Measurements from ENCODE around the gene PAIP2. TPM values are rescaled to one million over a fixed set of nuclear protein-coding genes. Genes with fewer than 3 reads are reported as not detected.
A peak's percentile ranks its signal among the peaks of the same experiment; 100 is the strongest.
"Not testable (repeated sequence)": the region's sequence is repeated elsewhere in the genome, so short reads cannot be mapped to it uniquely, and the experiment has no call there.

PAIP2 gene
- total and polyA plus RNA-seq, 10 donors, result 73.2 to 119 (median 92.6) TPM

DNA sequence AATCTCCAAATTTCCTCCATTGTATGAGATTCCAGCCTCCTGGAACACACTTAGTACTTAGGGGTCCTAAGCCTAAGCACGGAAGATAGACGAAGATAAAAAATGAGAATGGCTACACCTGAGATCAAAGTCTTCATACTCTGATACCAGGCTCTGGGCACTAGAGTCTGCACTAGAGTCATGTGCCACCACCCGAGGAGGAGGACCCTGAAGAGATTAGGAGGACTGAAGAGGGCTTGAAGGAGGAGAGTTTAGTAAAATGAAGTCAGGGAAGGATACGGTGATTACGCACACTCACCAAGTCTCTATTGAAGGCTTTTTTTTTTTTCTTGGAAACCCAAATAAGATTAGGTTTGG lies 62.8 kb downstream of the PAIP2 start:
- Histone ChIP-seq H3K36me3 (peaks cover 0 to 16% (median 0%) of the 10 kb centered on the region in 6 donors), H3K27me3 (replicated peaks in 1 of 7) (no peaks in the 10 kb centered on the region), H3K4me1 (peaks cover 9 to 39% (median 26%) of the 10 kb centered on the region in 6 donors), H3K27ac (peak overlapping the region; percentile 77 to 95 (median 92)), H3K4me3 (peak overlapping the region in 6 of 8 donors; percentile 41 to 73 (median 54)), H3K9me3 (no peaks in the 10 kb centered on the region)
- 66 to 78% (median 69%) methylated on average over 5 of the region's 5 CpGs for WGBS, 5 donors
- intact Hi-C loops (cut with DNase I; ENCODE audit: low total_unique reads), result no loop called here
- no peak for DNase-seq
- TF ChIP-seq, protein P1, sequence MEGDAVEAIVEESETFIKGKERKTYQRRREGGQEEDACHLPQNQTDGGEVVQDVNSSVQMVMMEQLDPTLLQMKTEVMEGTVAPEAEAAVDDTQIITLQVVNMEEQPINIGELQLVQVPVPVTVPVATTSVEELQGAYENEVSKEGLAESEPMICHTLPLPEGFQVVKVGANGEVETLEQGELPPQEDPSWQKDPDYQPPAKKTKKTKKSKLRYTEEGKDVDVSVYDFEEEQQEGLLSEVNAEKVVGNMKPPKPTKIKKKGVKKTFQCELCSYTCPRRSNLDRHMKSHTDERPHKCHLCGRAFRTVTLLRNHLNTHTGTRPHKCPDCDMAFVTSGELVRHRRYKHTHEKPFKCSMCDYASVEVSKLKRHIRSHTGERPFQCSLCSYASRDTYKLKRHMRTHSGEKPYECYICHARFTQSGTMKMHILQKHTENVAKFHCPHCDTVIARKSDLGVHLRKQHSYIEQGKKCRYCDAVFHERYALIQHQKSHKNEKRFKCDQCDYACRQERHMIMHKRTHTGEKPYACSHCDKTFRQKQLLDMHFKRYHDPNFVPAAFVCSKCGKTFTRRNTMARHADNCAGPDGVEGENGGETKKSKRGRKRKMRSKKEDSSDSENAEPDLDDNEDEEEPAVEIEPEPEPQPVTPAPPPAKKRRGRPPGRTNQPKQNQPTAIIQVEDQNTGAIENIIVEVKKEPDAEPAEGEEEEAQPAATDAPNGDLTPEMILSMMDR (IDR thresholded peaks at IDR 0.05 in 8 of 11, conservative IDR thresholded peaks at IDR 0.05 in 3 of 11), result no peak
- TF ChIP-seq POLR2AphosphoS5 (IDR thresholded peaks at IDR 0.05) (no peak), POLR2A (IDR thresholded peaks at IDR 0.05) (no peak)

DNA sequence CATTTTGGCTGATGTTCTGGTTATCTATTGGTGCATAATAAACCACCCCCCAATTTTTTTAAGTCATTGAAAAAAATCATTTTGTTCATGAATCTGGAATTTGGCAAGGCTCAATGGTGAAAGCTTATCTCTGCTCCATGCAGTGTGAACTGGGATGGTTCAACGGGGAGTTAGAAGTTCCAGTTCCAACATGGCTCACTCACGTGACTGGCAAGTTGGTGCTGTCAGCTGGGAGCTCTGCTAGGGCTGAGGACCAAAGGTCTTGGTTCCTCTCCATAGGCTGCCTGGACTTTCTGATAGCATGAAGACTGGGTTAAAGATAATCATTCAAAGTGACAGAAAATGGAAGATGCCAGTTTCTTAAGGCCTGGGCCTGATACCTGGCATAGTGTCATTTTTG lies 65.3 kb downstream of the PAIP2 start:
- Histone ChIP-seq H3K9me3 (no peaks in the 10 kb centered on the region), H3K27ac (peak overlapping the region in 6 of 8 donors; percentile 39 to 70 (median 46)), H3K4me3 (no peak overlapping the region), H3K36me3 (no peaks in the 10 kb centered on the region), H3K4me1 (peaks cover 9 to 39% (median 26%) of the 10 kb centered on the region in 6 donors), H3K27me3 (replicated peaks in 1 of 7) (no peaks in the 10 kb centered on the region)
- DNase-seq, result no peak
- intact Hi-C loops (cut with DNase I; ENCODE audit: low total_unique reads), result no loop called here
- WGBS, 5 donors, result 80 to 96% (median 92%) methylated on average over 2 of the region's 2 CpGs
- no peak for TF ChIP-seq POLR2AphosphoS5 (IDR thresholded peaks at IDR 0.05)
- TF ChIP-seq POLR2A (IDR thresholded peaks at IDR 0.05), result no peak
- TF ChIP-seq, protein P1 (IDR thresholded peaks at IDR 0.05 in 8 of 11, conservative IDR thresholded peaks at IDR 0.05 in 3 of 11), result no peak

DNA sequence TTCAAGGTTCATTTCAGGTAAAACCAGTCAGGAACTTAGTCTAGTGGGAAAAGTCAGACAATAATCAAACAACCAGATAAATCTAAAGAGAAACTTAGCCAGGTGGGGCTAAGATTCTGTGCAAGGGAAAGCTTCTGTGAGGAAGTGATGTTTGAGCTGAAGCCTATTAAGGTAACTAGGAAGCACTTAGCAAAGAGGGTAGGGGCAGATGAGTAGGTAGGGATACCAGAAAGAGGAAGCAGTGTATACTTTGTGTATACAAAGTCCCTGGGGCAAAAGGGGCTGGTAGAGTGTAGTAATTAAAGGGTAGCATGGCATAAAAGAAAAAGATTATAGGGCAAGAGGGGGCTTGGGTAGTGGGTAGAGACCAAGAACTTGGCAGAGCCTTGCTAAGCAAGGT lies 65.9 kb downstream of the PAIP2 start:
- peak overlapping the region in 6 of 8 donors; percentile 39 to 70 (median 46) for H3K27ac ChIP-seq
- no peaks in the 10 kb centered on the region for H3K9me3 ChIP-seq
- H3K4me3 ChIP-seq, result no peak overlapping the region
- intact Hi-C loops (cut with DNase I; ENCODE audit: low total_unique reads), result no loop called here
- TF ChIP-seq, protein P1 (IDR thresholded peaks at IDR 0.05 in 8 of 11, conservative IDR thresholded peaks at IDR 0.05 in 3 of 11), result no peak
- TF ChIP-seq POLR2AphosphoS5 (IDR thresholded peaks at IDR 0.05) (no peak), POLR2A (IDR thresholded peaks at IDR 0.05) (no peak)
- no peaks in the 10 kb centered on the region for H3K27me3 ChIP-seq (replicated peaks in 1 of 7)
- no peaks in the 10 kb centered on the region for H3K36me3 ChIP-seq
- DNase-seq, result no peak
- peaks cover 9 to 36% (median 26%) of the 10 kb centered on the region in 6 donors for H3K4me1 ChIP-seq

DNA sequence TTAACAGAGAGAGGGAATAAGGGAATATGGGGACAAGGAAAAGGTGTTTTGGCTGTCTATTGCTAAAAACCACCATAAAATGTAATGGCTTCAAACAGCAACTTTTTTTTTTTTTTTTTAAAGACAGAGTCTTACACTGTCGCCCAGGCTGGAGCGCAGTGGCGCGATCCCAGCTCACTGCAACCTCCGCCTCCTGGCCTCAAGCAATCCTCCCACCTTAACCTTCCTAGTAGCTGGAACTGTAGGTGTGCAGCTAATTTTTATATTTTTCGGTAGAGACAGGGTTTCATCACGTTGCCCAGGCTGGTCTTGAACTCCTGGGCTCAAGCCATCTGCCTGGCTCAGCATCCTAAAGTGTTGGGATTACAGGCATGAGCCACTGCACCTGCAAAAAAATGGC lies 66.5 kb downstream of the PAIP2 start:
- no peak for DNase-seq
- WGBS, 5 donors, result 92 to 95% (median 94%) methylated on average over 7 of the region's 7 CpGs
- Histone ChIP-seq H3K27ac (peak overlapping the region in 5 of 8 donors; percentile 41 to 65 (median 49)), H3K4me1 (peaks cover 7 to 29% (median 19%) of the 10 kb centered on the region in 6 donors), H3K27me3 (replicated peaks in 1 of 7) (no peaks in the 10 kb centered on the region), H3K4me3 (no peak overlapping the region), H3K36me3 (no peaks in the 10 kb centered on the region), H3K9me3 (no peaks in the 10 kb centered on the region)
- intact Hi-C loops (cut with DNase I; ENCODE audit: low total_unique reads), result no loop called here
- TF ChIP-seq POLR2A (IDR thresholded peaks at IDR 0.05) (no peak), POLR2AphosphoS5 (IDR thresholded peaks at IDR 0.05) (no peak)
- TF ChIP-seq, protein P1 (IDR thresholded peaks at IDR 0.05 in 8 of 11, conservative IDR thresholded peaks at IDR 0.05 in 3 of 11), result no peak

DNA sequence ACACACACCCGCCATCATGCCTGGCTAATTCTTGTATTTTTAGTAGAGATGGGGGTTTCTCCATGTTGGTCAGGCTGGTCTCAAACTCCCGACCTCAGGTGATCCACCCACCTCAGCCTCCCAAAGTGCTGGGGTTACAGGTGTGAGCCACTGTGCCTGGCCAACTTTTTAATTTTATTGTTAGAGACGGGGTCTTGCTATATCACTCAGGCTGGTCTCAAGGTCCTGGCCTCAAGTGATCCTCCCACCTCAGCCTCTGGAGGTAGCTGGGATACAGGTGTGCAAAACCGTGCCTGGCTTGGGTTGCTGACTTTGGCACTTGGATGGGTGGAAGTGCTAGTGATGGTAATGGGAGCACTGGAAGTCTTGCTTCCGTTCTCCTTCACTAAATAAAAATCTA lies 67.5 kb downstream of the PAIP2 start:
- DNase-seq; H3K27ac ChIP-seq; H3K9me3 ChIP-seq; H3K36me3 ChIP-seq; H3K4me3 ChIP-seq; intact Hi-C loops (cut with DNase I; ENCODE audit: low total_unique reads); H3K27me3 ChIP-seq (replicated peaks in 1 of 7): not testable (repeated sequence)
- H3K4me1 ChIP-seq, result peaks cover 4 to 26% (median 14%) of the 10 kb centered on the region in 6 donors
- 85 to 92% (median 90%) methylated on average over 5 of the region's 5 CpGs for WGBS, 5 donors
